ENCODE measurements around the gene CADM4.

DNA sequence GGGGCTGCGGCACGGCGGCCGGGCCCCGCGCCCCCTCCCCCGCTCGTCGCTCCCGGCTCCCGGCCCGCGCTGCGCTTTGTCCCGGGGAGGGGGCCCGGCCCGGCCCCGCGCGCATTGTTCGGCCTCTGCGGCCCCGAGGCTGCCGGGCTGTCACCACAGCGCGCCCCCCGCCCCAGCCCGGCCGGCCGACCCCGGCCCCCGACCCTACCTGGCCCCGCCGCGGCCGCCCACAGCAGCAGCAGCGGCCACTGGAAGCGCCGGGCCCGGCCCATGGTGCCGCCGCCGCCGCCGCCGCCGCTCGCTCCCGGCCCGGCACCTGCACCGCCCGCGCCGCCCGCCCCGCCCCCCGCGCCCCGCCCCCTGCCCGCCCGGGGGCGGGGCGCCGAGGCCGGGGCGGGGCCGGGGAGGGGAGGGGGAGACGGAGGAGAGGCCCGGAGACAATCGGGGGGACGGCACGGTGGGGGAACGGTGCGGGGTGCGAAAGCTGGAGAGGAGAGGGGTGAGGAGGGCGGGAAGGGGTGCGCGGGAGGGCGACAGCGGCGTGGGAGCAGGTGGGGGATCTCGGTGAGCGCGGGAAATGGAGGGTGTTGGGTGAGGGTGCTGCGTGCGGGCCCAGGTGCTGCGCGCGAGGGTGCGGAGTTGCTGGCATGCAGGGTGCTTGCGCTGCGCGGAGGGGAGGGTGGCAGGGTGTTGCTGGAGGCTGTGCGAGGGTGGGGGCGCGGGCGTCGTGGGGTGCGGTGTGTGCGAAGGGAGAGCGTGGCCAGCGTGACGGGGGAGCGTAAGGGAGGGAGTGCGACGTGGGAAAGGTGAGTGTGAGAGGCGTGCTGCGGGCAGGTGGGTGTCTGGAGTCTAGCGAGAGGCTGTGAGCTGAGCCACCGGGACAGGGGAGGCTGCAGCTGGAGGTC lies at the start of gene CADM4:
- TF ChIP-seq, protein P1, sequence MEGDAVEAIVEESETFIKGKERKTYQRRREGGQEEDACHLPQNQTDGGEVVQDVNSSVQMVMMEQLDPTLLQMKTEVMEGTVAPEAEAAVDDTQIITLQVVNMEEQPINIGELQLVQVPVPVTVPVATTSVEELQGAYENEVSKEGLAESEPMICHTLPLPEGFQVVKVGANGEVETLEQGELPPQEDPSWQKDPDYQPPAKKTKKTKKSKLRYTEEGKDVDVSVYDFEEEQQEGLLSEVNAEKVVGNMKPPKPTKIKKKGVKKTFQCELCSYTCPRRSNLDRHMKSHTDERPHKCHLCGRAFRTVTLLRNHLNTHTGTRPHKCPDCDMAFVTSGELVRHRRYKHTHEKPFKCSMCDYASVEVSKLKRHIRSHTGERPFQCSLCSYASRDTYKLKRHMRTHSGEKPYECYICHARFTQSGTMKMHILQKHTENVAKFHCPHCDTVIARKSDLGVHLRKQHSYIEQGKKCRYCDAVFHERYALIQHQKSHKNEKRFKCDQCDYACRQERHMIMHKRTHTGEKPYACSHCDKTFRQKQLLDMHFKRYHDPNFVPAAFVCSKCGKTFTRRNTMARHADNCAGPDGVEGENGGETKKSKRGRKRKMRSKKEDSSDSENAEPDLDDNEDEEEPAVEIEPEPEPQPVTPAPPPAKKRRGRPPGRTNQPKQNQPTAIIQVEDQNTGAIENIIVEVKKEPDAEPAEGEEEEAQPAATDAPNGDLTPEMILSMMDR (IDR thresholded peaks at IDR 0.05; ENCODE audit: low read depth, low read length, missing input control): no peak
- TF ChIP-seq, protein P2, sequence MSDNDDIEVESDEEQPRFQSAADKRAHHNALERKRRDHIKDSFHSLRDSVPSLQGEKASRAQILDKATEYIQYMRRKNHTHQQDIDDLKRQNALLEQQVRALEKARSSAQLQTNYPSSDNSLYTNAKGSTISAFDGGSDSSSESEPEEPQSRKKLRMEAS (IDR thresholded peaks at IDR 0.05): no peak
- TF ChIP-seq, protein P3, sequence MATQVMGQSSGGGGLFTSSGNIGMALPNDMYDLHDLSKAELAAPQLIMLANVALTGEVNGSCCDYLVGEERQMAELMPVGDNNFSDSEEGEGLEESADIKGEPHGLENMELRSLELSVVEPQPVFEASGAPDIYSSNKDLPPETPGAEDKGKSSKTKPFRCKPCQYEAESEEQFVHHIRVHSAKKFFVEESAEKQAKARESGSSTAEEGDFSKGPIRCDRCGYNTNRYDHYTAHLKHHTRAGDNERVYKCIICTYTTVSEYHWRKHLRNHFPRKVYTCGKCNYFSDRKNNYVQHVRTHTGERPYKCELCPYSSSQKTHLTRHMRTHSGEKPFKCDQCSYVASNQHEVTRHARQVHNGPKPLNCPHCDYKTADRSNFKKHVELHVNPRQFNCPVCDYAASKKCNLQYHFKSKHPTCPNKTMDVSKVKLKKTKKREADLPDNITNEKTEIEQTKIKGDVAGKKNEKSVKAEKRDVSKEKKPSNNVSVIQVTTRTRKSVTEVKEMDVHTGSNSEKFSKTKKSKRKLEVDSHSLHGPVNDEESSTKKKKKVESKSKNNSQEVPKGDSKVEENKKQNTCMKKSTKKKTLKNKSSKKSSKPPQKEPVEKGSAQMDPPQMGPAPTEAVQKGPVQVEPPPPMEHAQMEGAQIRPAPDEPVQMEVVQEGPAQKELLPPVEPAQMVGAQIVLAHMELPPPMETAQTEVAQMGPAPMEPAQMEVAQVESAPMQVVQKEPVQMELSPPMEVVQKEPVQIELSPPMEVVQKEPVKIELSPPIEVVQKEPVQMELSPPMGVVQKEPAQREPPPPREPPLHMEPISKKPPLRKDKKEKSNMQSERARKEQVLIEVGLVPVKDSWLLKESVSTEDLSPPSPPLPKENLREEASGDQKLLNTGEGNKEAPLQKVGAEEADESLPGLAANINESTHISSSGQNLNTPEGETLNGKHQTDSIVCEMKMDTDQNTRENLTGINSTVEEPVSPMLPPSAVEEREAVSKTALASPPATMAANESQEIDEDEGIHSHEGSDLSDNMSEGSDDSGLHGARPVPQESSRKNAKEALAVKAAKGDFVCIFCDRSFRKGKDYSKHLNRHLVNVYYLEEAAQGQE (IDR thresholded peaks at IDR 0.05): no peak
- TF ChIP-seq SP1 (IDR thresholded peaks at IDR 0.05) (no peak), GABPA (IDR thresholded peaks at IDR 0.05 in 1 of 2, conservative IDR thresholded peaks at IDR 0.05 in 1 of 2) (no peak), TAF1 (conservative IDR thresholded peaks at IDR 0.05) (no peak), RAD21 (IDR thresholded peaks at IDR 0.05) (no peak)
- TF ChIP-seq, protein P4, sequence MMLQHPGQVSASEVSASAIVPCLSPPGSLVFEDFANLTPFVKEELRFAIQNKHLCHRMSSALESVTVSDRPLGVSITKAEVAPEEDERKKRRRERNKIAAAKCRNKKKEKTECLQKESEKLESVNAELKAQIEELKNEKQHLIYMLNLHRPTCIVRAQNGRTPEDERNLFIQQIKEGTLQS (IDR thresholded peaks at IDR 0.05): no peak

Data from liver (tissue), 3 donors.